BE2C (cell line): ENCODE measurements around the gene TLE4.

Experiments
- DNase-seq: peaks from one replicate; pipeline ENCODE4 v3.0.0-alpha.2; 2020
- H3K27me3 ChIP-seq: fragments of 250-450 bp; sonication (Bioruptor Pico); 2 replicates; pipeline ENCODE4 v1.5.1; 2020; ENCODE audit warnings: mild to moderate bottlenecking
- H3K36me3 ChIP-seq: fragments of 250-450 bp; sonication (Bioruptor Pico); 2 replicates; pipeline ENCODE4 v1.5.1; 2020; ENCODE audit warnings: mild to moderate bottlenecking
- H3K4me1 ChIP-seq: fragments of 250-450 bp; sonication (Bioruptor Pico); 2 replicates; pipeline ENCODE4 v1.5.1; 2020
- H3K4me3 ChIP-seq: 2 replicates; pipeline ENCODE4 v1.5.1; 2011; ENCODE audit warnings: low read depth, low read length
- H3K9me3 ChIP-seq: fragments of 250-450 bp; sonication (Bioruptor Pico); 2 replicates; pipeline ENCODE4 v1.5.1; 2020
- CTCF ChIP-seq: IDR thresholded peaks from 2 replicates; pipeline ENCODE4 v1.5.1; 2012; ENCODE audit warnings: mild to moderate bottlenecking, low read depth, low read length

The TLE4 gene

GRCh38 chr9:79613145-79613544, 41.4 kb downstream of the TLE4 start:
- Histone ChIP-seq H3K27me3 (no peaks in the 10 kb centered on the region), H3K4me1 (peaks cover 48% of the 10 kb centered on the region), H3K36me3 (peaks cover 4% of the 10 kb centered on the region), H3K4me3 (no peak overlapping the region), H3K9me3 (no peaks in the 10 kb centered on the region)
- no peak for DNase-seq
- TF ChIP-seq CTCF, result no peak; the same call in 1 of the 2 replicates

GRCh38 chr9:79615038-79615437, 43.3 kb downstream of the TLE4 start:
- H3K4me3 ChIP-seq, result peak overlapping the region; percentile 9; the same call in 1 of the 2 replicates
- DNase-seq, result peak; percentile 70
- peaks cover 4% of the 10 kb centered on the region for H3K36me3 ChIP-seq

DNA sequence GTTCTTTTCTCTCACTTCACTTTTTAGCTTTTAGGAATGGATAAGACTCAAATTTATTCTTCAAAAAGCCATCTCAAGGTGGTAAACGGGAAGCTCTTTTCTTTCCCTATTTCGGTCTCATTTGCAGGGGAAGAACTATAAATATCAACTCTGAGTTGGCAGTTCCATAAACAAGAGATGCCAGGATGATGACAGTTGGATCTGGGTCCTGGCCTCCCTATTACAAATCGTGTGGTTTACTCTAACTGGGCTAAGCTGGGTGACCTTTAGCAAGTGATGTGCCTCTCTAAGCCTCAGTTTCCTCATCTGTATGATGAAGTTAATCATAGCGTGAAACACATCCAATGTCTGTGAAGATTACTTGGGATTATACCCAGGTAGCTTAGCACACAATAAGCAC, 44.2 kb downstream of the TLE4 start:
- peaks cover 35% of the 10 kb centered on the region for H3K4me1 ChIP-seq
- no peak for DNase-seq

More at GRCh38 chr9:79615038-79615437, 43.3 kb downstream of the TLE4 start:
- Histone ChIP-seq H3K27me3 (no peaks in the 10 kb centered on the region), H3K4me1 (peaks cover 36% of the 10 kb centered on the region), H3K9me3 (no peaks in the 10 kb centered on the region)
- TF ChIP-seq CTCF, result no peak

GRCh38 chr9:79616971-79617370, 45.2 kb downstream of the TLE4 start:
- no peak for TF ChIP-seq CTCF
- H3K4me1 ChIP-seq, result peaks cover 30% of the 10 kb centered on the region
- DNase-seq, result no peak
- no peak overlapping the region for H3K4me3 ChIP-seq
- no peaks in the 10 kb centered on the region for H3K27me3 ChIP-seq
- no peaks in the 10 kb centered on the region; the same call in 1 of the 2 replicates for H3K9me3 ChIP-seq
- peaks cover 4% of the 10 kb centered on the region for H3K36me3 ChIP-seq

More for the DNA sequence above, 44.2 kb downstream of the TLE4 start:
- H3K4me3 ChIP-seq, result no peak overlapping the region
- H3K27me3 ChIP-seq, result no peaks in the 10 kb centered on the region
- H3K36me3 ChIP-seq, result peaks cover 4% of the 10 kb centered on the region
- H3K9me3 ChIP-seq, result no peaks in the 10 kb centered on the region; the same call in 1 of the 2 replicates
- TF ChIP-seq CTCF, result no peak

GRCh38 chr9:79617395-79617794, 45.6 kb downstream of the TLE4 start:
- H3K4me1 ChIP-seq, result peaks cover 25% of the 10 kb centered on the region
- no peaks in the 10 kb centered on the region for H3K27me3 ChIP-seq
- no peaks in the 10 kb centered on the region; the same call in 1 of the 2 replicates for H3K9me3 ChIP-seq
- H3K36me3 ChIP-seq, result peaks cover 4% of the 10 kb centered on the region
- no peak for TF ChIP-seq CTCF
- no peak for DNase-seq
- H3K4me3 ChIP-seq, result no peak overlapping the region

DNA sequence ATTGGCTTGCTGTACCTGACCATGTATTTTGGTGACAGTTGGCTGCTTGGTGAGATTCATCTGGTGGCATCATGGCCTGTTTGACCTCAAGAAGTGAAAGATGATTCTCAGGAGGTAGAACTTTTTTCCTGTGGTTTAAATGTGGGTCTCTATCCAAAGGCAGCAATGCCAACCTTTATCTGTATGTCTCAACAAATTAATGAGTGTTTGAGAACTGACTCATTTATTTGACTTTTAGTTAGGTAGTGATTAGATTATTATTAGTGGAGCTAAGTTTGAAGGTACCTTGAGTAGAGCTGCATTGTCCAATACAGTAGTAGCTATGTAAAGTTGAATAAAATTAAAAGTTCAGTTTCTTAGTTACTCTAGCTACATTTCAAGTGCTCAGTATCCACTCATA, 48.2 kb downstream of the TLE4 start:
- no peak for DNase-seq
- Histone ChIP-seq H3K9me3 (no peaks in the 10 kb centered on the region; the same call in 1 of the 2 replicates), H3K36me3 (peaks cover 4% of the 10 kb centered on the region), H3K4me3 (no peak overlapping the region), H3K27me3 (no peaks in the 10 kb centered on the region), H3K4me1 (peaks cover 11% of the 10 kb centered on the region)
- no peak for TF ChIP-seq CTCF
